Chondrocyte (in vitro differentiated cells): ENCODE measurements around the gene UTP25. TPM values are rescaled to one million over a fixed set of nuclear protein-coding genes. Genes with fewer than 3 reads are reported as not detected.
A peak's percentile ranks its signal among the peaks of the same experiment; 100 is the strongest.

ENCODE experiments used
- DNase-seq: peaks from one replicate; pipeline ENCODE4 v3.0.0; 2021; ENCODE audit warnings: mixed read lengths, low spot score
- H3K27ac Mint-ChIP-seq: one replicate; pipeline ENCODE4 v1.8.0; 2021; ENCODE audit warnings: mild to moderate bottlenecking, moderate library complexity, mixed read lengths; ENCODE audit not compliant: unreplicated experiment
- H3K27me3 Mint-ChIP-seq: 2 replicates; pipeline ENCODE4 v1.8.0; 2021; ENCODE audit warnings: low read depth, mixed read lengths
- H3K36me3 Mint-ChIP-seq: 2 replicates; pipeline ENCODE4 v1.8.0; 2021; ENCODE audit warnings: low read depth, mixed read lengths
- H3K4me1 Mint-ChIP-seq: 2 replicates; pipeline ENCODE4 v1.8.0; 2021; ENCODE audit warnings: low read depth, mild to moderate bottlenecking, mixed read lengths
- H3K4me3 Mint-ChIP-seq: one replicate; pipeline ENCODE4 v1.8.0; 2021; ENCODE audit warnings: mild to moderate bottlenecking, moderate library complexity, mixed read lengths; ENCODE audit not compliant: unreplicated experiment
- H3K9me3 Mint-ChIP-seq: 2 replicates; pipeline ENCODE4 v1.8.0; 2021; ENCODE audit warnings: low read depth, mixed read lengths
- total RNA-seq: library from RNA; stranded (reverse); gene quantifications from 3 replicates; pipeline ENCODE4 v1.2.1, GENCODE V29; 2021
- TF ChIP-seq, protein P1 (sequence below): fragments of 200-600 bp; sonication (generic); IDR thresholded peaks from 2 replicates; pipeline ENCODE4 v1.5.0; 2021; ENCODE audit warnings: antibody characterized with exemption, mild to moderate bottlenecking, moderate library complexity

Gene UTP25
- total RNA-seq, 1 donor from 2014 or later: 6.4 TPM

- H3K4me1 Mint-ChIP-seq: peaks cover 16% of the 10 kb centered on the region
- peaks cover 2% of the 10 kb centered on the region for H3K27me3 Mint-ChIP-seq
- no peaks in the 10 kb centered on the region for H3K9me3 Mint-ChIP-seq
- TF ChIP-seq, protein P1, sequence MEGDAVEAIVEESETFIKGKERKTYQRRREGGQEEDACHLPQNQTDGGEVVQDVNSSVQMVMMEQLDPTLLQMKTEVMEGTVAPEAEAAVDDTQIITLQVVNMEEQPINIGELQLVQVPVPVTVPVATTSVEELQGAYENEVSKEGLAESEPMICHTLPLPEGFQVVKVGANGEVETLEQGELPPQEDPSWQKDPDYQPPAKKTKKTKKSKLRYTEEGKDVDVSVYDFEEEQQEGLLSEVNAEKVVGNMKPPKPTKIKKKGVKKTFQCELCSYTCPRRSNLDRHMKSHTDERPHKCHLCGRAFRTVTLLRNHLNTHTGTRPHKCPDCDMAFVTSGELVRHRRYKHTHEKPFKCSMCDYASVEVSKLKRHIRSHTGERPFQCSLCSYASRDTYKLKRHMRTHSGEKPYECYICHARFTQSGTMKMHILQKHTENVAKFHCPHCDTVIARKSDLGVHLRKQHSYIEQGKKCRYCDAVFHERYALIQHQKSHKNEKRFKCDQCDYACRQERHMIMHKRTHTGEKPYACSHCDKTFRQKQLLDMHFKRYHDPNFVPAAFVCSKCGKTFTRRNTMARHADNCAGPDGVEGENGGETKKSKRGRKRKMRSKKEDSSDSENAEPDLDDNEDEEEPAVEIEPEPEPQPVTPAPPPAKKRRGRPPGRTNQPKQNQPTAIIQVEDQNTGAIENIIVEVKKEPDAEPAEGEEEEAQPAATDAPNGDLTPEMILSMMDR: peak; percentile 98
- no peak for DNase-seq
- H3K27ac Mint-ChIP-seq: no peak overlapping the region
- no peaks in the 10 kb centered on the region for H3K36me3 Mint-ChIP-seq
- H3K4me3 Mint-ChIP-seq: no peak overlapping the region
Measured at GRCh38 chr1:209860293-209860881, 32.6 kb downstream of the UTP25 start.

GRCh38 chr1:209861242-209861641, 33.5 kb downstream of the UTP25 start:
- H3K9me3 Mint-ChIP-seq: no peaks in the 10 kb centered on the region
- no peaks in the 10 kb centered on the region for H3K36me3 Mint-ChIP-seq
- no peak overlapping the region for H3K27ac Mint-ChIP-seq
- H3K4me3 Mint-ChIP-seq: no peak overlapping the region
- H3K27me3 Mint-ChIP-seq: peaks cover 2% of the 10 kb centered on the region
- H3K4me1 Mint-ChIP-seq: peaks cover 16% of the 10 kb centered on the region
- TF ChIP-seq, protein P1: no peak
- no peak for DNase-seq

GRCh38 chr1:209862391-209863356, 34.9 kb downstream of the UTP25 start:
- H3K4me3 Mint-ChIP-seq: peak overlapping the region; percentile 0

DNA sequence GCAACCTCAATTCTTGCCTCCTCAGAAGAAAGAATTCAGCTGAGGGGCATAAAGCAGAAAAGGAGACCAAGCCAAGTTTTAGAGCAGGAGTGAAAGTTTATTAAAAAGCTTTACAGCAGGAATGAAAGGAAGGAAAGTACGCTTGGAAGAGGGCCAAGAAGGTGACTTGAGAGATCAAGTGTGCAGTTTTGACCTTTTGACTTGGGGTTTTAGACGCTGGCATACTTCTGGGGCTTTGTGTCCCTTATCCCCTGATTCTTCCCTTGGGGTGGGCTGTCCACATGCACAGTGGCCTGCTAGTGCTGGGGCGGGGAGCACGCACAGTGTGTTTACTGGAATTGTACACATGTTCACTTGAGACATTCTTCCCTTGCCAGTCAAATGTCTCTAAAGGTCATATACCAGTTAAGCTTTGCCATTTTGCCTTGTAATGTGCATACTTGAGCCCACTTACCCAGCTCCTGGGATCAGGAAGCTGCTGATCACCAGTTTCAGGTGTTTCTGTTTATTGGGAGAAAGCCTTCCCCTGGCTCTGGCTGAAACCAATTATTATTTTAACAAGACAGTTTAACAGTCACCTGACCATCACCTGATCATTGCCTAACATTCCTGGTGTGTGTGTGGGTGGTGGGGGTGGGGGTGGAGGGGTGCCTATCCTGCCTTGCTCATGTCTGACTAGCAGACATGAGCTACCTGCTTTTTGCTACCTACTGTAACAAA, 36.2 kb downstream of the UTP25 start:
- no peak overlapping the region for H3K27ac Mint-ChIP-seq
- peaks cover 2% of the 10 kb centered on the region for H3K27me3 Mint-ChIP-seq
- no peak for DNase-seq
- H3K36me3 Mint-ChIP-seq: peaks cover 4% of the 10 kb centered on the region
- H3K4me1 Mint-ChIP-seq: peaks cover 18% of the 10 kb centered on the region
- H3K9me3 Mint-ChIP-seq: peaks cover 8% of the 10 kb centered on the region
- TF ChIP-seq, protein P1: no peak
- H3K4me3 Mint-ChIP-seq: no peak overlapping the region

More at GRCh38 chr1:209862391-209863356, 34.9 kb downstream of the UTP25 start:
- Mint-ChIP-seq H3K27me3 (peaks cover 2% of the 10 kb centered on the region), H3K4me1 (peaks cover 16% of the 10 kb centered on the region), H3K9me3 (peaks cover 8% of the 10 kb centered on the region), H3K36me3 (peaks cover 4% of the 10 kb centered on the region), H3K27ac (peak overlapping the region; percentile 8)
- no peak for DNase-seq
- TF ChIP-seq, protein P1: no peak

DNA sequence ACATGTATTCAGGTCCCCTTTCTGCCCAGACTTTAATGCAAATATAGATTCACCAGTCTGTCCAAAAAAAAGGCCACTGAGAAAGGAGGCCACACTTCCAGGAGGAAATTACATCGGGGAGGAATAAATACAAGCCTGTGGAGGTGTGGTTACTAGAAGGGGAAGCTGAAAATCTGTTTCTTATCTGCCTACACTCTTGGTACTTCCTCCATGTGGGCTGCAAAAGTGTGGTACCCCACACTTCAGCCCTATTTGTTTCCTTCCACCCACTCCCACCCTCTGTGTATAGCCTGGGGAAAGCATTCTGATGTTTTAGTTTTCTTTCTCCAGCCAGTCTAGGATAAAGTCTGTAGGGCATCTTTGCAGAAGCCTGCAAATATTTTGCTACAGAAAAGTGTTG, 38.4 kb downstream of the UTP25 start:
- Mint-ChIP-seq H3K36me3 (peaks cover 4% of the 10 kb centered on the region), H3K4me1 (peaks cover 24% of the 10 kb centered on the region), H3K9me3 (peaks cover 8% of the 10 kb centered on the region), H3K4me3 (no peak overlapping the region), H3K27ac (no peak overlapping the region), H3K27me3 (peaks cover 2% of the 10 kb centered on the region)
- DNase-seq: no peak
- TF ChIP-seq, protein P1: no peak
